ENCODE data around the gene SORCS2. TPM values are rescaled to one million over a fixed set of nuclear protein-coding genes. Genes with fewer than 3 reads are reported as not detected.

SORCS2 gene
- total and polyA plus RNA-seq, 4 donors: 2.2 to 7.7 (median 2.5) TPM

GRCh38 chr4:7654550-7655445 is 462.5 kb downstream of the SORCS2 start:
- no peaks in the 10 kb centered on the region for H3K36me3 ChIP-seq (ENCODE audit: control insufficient read depth in 4 of 4, insufficient read depth in 4 of 4, low read length in 4 of 4)
- H3K27ac ChIP-seq (ENCODE audit: low read depth in 1 of 2, low read length in 1 of 2): no peak overlapping the region
- H3K4me1 ChIP-seq (ENCODE audit: control insufficient read depth in 5 of 5, insufficient read depth in 5 of 5, low read length in 5 of 5): peaks cover 0 to 29% (median 2%) of the 10 kb centered on the region in 5 donors
- TF ChIP-seq CTCF (IDR thresholded peaks at IDR 0.05; ENCODE audit: control extremely low read depth, extremely low read depth): no peak
- H3K27me3 ChIP-seq (ENCODE audit: control insufficient read depth in 3 of 3, insufficient read depth in 3 of 3, low read length in 2 of 3): peaks cover 0 to 4% (median 0%) of the 10 kb centered on the region in 3 donors
- no peak overlapping the region for H3K9ac ChIP-seq (ENCODE audit: insufficient read depth in 1 of 2, low read length in 2 of 2)
- no peak for ATAC-seq (ENCODE audit: insufficient read depth, low FRiP score)
- no peak overlapping the region for H3K4me3 ChIP-seq
- 74 to 80% methylated on average over 25 of the region's 25 CpGs for WGBS, 2 donors
- DNase-seq: peak in 2 of 3 donors; percentile 53 to 54
- H3K9me3 ChIP-seq (ENCODE audit: control insufficient read depth in 4 of 4, insufficient read depth in 3 of 4, low read length in 3 of 4): no peaks in the 10 kb centered on the region

GRCh38 chr4:7655511-7656243 is 463.3 kb downstream of the SORCS2 start:
- H3K27me3 ChIP-seq (ENCODE audit: control insufficient read depth in 3 of 3, insufficient read depth in 3 of 3, low read length in 2 of 3): peaks cover 0 to 4% (median 0%) of the 10 kb centered on the region in 3 donors
- H3K4me3 ChIP-seq: no peak overlapping the region
- no peaks in the 10 kb centered on the region for H3K36me3 ChIP-seq (ENCODE audit: control insufficient read depth in 4 of 4, insufficient read depth in 4 of 4, low read length in 4 of 4)
- TF ChIP-seq CTCF (IDR thresholded peaks at IDR 0.05; ENCODE audit: control extremely low read depth, extremely low read depth): no peak
- H3K4me1 ChIP-seq (ENCODE audit: control insufficient read depth in 5 of 5, insufficient read depth in 5 of 5, low read length in 5 of 5): peaks cover 0 to 36% (median 5%) of the 10 kb centered on the region in 5 donors
- H3K9me3 ChIP-seq (ENCODE audit: control insufficient read depth in 4 of 4, insufficient read depth in 3 of 4, low read length in 3 of 4): no peaks in the 10 kb centered on the region
- WGBS, 2 donors: 36 to 51% methylated on average over 32 of the region's 32 CpGs
- DNase-seq (peak in 1 of 3 donors; percentile 40), ATAC-seq (ENCODE audit: insufficient read depth, low FRiP score) (no peak)
- H3K9ac ChIP-seq (ENCODE audit: insufficient read depth in 1 of 2, low read length in 2 of 2): no peak overlapping the region
- H3K27ac ChIP-seq (ENCODE audit: low read depth in 1 of 2, low read length in 1 of 2): no peak overlapping the region

- Histone ChIP-seq H3K27ac (ENCODE audit: low read depth in 1 of 2, low read length in 1 of 2) (no peak overlapping the region), H3K4me1 (ENCODE audit: control insufficient read depth in 5 of 5, insufficient read depth in 5 of 5, low read length in 5 of 5) (peaks cover 0 to 34% (median 3%) of the 10 kb centered on the region in 5 donors), H3K36me3 (ENCODE audit: control insufficient read depth in 4 of 4, insufficient read depth in 4 of 4, low read length in 4 of 4) (no peaks in the 10 kb centered on the region), H3K9ac (ENCODE audit: insufficient read depth in 1 of 2, low read length in 2 of 2) (no peak overlapping the region), H3K4me3 (no peak overlapping the region), H3K27me3 (ENCODE audit: control insufficient read depth in 3 of 3, insufficient read depth in 3 of 3, low read length in 2 of 3) (peaks cover 0 to 4% (median 0%) of the 10 kb centered on the region in 3 donors), H3K9me3 (ENCODE audit: control insufficient read depth in 4 of 4, insufficient read depth in 3 of 4, low read length in 3 of 4) (no peaks in the 10 kb centered on the region)
- no peak for ATAC-seq (ENCODE audit: insufficient read depth, low FRiP score)
- TF ChIP-seq CTCF (IDR thresholded peaks at IDR 0.05; ENCODE audit: control extremely low read depth, extremely low read depth): no peak
- 90 to 92% methylated on average over 17 of the region's 17 CpGs for WGBS, 2 donors
- no peak for DNase-seq
These were observed 464.0 kb downstream of the SORCS2 start for GRCh38 chr4:7656244-7656800.
